H1 (cell line): Measurements from ENCODE around the gene PCDHGA1.

Source experiments
- ASH2L ChIP-seq: fragments of 200-600, 300-600 bp; sonication (generic); IDR thresholded peaks from one replicate; pipeline ENCODE4 v1.7.1; 2017; ENCODE audit warnings: low read length
- BRCA1 ChIP-seq: IDR thresholded peaks from 2 replicates; pipeline ENCODE4 v1.6.1; 2012; ENCODE audit warnings: low read depth, low read length, improper control_type of control experiment
- CEBPB ChIP-seq: IDR thresholded peaks from 2 replicates; pipeline ENCODE4 v1.6.1; 2012; ENCODE audit warnings: low read depth, low read length
- EP300 ChIP-seq, 2 experiments: IDR thresholded peaks; 1 replicate in 1 of 2; 2 replicates in 1 of 2; pipeline ENCODE4 v1.6.1; 2011 to 2012; ENCODE audit warnings: low read depth in 2 of 2, low read length in 2 of 2, mild to moderate bottlenecking in 2 of 2, borderline replicate concordance in 1 of 2, inconsistent platforms in 1 of 2, moderate library complexity in 1 of 2
- EZH2 ChIP-seq: fragments of 200-600 bp; sonication (generic); IDR thresholded peaks from 2 replicates; pipeline ENCODE4 v1.7.1; 2012; ENCODE audit warnings: low read depth, mild to moderate bottlenecking, moderate library complexity, low read length, inconsistent platforms; ENCODE audit not compliant: severe bottlenecking
- GTF2F1 ChIP-seq: IDR thresholded peaks from 2 replicates; pipeline ENCODE4 v1.6.1; 2012; ENCODE audit warnings: low read depth, low read length, improper control_type of control experiment, borderline replicate concordance
- POLR2A ChIP-seq, 2 experiments: IDR thresholded peaks; 1 replicate in 1 of 2; 2 replicates in 1 of 2; pipeline ENCODE4 v1.6.1; 2011; ENCODE audit warnings: low read depth in 2 of 2, low read length in 2 of 2, mild to moderate bottlenecking in 2 of 2; ENCODE audit errors: control extremely low read depth in 1 of 2
- SP1 ChIP-seq: IDR thresholded peaks from 2 replicates; pipeline ENCODE4 v1.6.1; 2011; ENCODE audit warnings: low read depth, low read length
- TF ChIP-seq, protein P1 (sequence below), 3 experiments: IDR thresholded peaks; 1 replicate in 2 of 3; 2 replicates in 1 of 3; pipeline versions ENCODE4 v1.5.1 to v1.6.1; 2011; ENCODE audit warnings: low read length in 3 of 3, mild to moderate bottlenecking in 3 of 3, inconsistent platforms in 2 of 3, low read depth in 1 of 3, moderate library complexity in 1 of 3; ENCODE audit not compliant: insufficient read depth in 1 of 3; ENCODE audit errors: control extremely low read depth in 1 of 3

DNA sequence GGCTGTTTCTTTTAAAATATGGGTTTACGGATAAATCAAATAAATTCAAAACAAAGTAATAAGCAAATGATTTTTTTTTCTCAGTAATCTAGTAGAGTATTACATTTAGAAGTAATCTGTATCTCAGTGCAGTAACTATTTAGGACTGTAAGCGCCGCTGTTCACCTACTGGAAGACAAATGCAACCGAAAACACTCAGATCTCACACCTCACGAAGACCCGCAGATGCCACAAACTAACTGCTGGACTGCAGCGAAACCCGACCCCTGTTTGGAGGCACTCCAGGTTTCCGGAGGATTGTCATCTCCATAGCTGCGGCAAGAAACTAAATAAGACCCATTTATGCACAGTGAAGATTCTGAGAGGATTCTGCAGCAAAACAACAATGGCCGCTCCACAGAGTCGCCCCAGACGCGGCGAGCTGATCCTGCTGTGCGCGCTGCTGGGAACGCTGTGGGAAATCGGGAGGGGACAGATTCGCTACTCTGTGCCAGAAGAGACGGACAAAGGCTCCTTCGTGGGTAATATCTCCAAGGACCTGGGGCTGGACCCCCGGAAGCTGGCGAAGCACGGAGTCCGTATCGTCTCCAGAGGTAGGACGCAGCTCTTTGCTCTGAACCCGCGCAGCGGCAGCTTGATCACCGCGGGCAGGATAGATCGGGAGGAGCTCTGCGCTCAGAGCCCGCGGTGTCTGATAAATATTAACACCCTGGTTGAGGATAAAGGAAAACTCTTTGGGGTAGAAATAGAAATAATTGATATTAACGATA is 62.3 kb downstream of the PCDHGA1 start, which contains the start of gene PCDHGA8:
- TF ChIP-seq EP300 (IDR thresholded peaks at IDR 0.05; ENCODE audit: borderline replicate concordance in 1 of 2, low read depth in 2 of 2, low read length in 2 of 2): no peak
- no peak for TF ChIP-seq POLR2A (IDR thresholded peaks at IDR 0.05; ENCODE audit: control extremely low read depth in 1 of 2, low read depth in 2 of 2, low read length in 2 of 2)
- TF ChIP-seq GTF2F1: no peak
- no peak for TF ChIP-seq BRCA1
- TF ChIP-seq, protein P1, sequence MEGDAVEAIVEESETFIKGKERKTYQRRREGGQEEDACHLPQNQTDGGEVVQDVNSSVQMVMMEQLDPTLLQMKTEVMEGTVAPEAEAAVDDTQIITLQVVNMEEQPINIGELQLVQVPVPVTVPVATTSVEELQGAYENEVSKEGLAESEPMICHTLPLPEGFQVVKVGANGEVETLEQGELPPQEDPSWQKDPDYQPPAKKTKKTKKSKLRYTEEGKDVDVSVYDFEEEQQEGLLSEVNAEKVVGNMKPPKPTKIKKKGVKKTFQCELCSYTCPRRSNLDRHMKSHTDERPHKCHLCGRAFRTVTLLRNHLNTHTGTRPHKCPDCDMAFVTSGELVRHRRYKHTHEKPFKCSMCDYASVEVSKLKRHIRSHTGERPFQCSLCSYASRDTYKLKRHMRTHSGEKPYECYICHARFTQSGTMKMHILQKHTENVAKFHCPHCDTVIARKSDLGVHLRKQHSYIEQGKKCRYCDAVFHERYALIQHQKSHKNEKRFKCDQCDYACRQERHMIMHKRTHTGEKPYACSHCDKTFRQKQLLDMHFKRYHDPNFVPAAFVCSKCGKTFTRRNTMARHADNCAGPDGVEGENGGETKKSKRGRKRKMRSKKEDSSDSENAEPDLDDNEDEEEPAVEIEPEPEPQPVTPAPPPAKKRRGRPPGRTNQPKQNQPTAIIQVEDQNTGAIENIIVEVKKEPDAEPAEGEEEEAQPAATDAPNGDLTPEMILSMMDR (IDR thresholded peaks at IDR 0.05; ENCODE audit: control extremely low read depth in 1 of 3, insufficient read depth in 1 of 3, low read depth in 1 of 3, low read length in 3 of 3): no peak
- no peak for TF ChIP-seq SP1
- no peak for TF ChIP-seq CEBPB
- no peak for TF ChIP-seq ASH2L
- no peak for TF ChIP-seq EZH2
